ENCODE data around the gene GPRC5B. TPM values are rescaled to one million over a fixed set of nuclear protein-coding genes. Genes with fewer than 3 reads are reported as not detected.

The GPRC5B gene
- total RNA-seq, 1 experiment from 2014 or later, result 62.0 TPM

GRCh38 chr16:19859603-19860002, 25.0 kb downstream of the GPRC5B start:
- Histone ChIP-seq H3K27ac (no peak overlapping the region), H3K27me3 (ENCODE audit: insufficient read depth, low read depth) (no peaks in the 10 kb centered on the region), H3K9me3 (ENCODE audit: insufficient read depth, low read depth) (no peaks in the 10 kb centered on the region), H3F3A (ENCODE audit: insufficient read depth, low read depth) (no peaks in the 10 kb centered on the region; the same call in 1 of the 2 replicates), H3K9me2 (ENCODE audit: insufficient read depth) (no peaks in the 10 kb centered on the region), H3K4me2 (no peak overlapping the region), H4K20me1 (ENCODE audit: insufficient read depth) (no peaks in the 10 kb centered on the region), H3K36me3 (ENCODE audit: low read depth) (no peaks in the 10 kb centered on the region), H3K79me2 (ENCODE audit: low read depth) (no peaks in the 10 kb centered on the region), H3K4me1 (replicated peaks; ENCODE audit: insufficient read depth) (no peaks in the 10 kb centered on the region), H3K4me3 (no peak overlapping the region), H2AFZ (no peak overlapping the region)
- ChIA-PET POLR2A (ENCODE audit: unreplicated experiment) (interaction anchor here (0.6 kb wide), 1 partner anchor 94 kb away, joined by 4 read pairs; no protein-coding TSS in a partner anchor), CTCF (no interaction called here)
- no peak for DNase-seq
- intact Hi-C loops (cut with micrococcal nuclease; ENCODE audit: unreplicated experiment), result no loop called here
- TF ChIP-seq CTCF (conservative IDR thresholded peaks at IDR 0.05) (no peak), EZH2 (IDR thresholded peaks at IDR 0.05; ENCODE audit: low read depth) (no peak)
- no TSS peak for BruUV-seq (replicated peaks)

DNA sequence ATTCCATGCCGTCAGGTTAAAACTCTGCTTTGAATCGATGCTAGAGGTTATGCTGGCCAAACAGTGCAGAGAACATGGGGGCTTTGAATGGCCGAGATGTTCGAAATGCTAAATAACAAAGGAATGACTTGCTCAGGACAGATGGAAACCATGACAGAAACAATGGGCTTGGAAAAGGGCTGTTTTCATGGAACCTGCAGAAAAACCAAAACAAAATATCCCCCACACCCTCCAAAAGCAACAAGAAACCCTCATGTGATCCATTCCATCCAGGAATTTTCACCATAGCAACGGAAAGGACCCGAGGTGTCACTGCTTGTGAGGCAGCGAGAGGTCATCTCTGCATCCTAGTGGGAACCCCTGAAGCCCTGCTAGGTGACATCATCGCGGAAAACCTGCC, 25.5 kb downstream of the GPRC5B start:
- POLR2A ChIA-PET (ENCODE audit: unreplicated experiment), result no interaction called here
- Histone ChIP-seq H3K9me2 (ENCODE audit: insufficient read depth) (no peaks in the 10 kb centered on the region), H3K4me3 (no peak overlapping the region), H3K9me3 (ENCODE audit: insufficient read depth, low read depth) (no peaks in the 10 kb centered on the region), H4K20me1 (ENCODE audit: insufficient read depth) (no peaks in the 10 kb centered on the region), H3K36me3 (ENCODE audit: low read depth) (no peaks in the 10 kb centered on the region), H3K4me2 (no peak overlapping the region), H2AFZ (no peak overlapping the region), H3K79me2 (ENCODE audit: low read depth) (no peaks in the 10 kb centered on the region), H3F3A (ENCODE audit: insufficient read depth, low read depth) (no peaks in the 10 kb centered on the region; the same call in 1 of the 2 replicates), H3K27ac (no peak overlapping the region), H3K4me1 (replicated peaks; ENCODE audit: insufficient read depth) (no peaks in the 10 kb centered on the region), H3K27me3 (ENCODE audit: insufficient read depth, low read depth) (no peaks in the 10 kb centered on the region)
- intact Hi-C loops (cut with micrococcal nuclease; ENCODE audit: unreplicated experiment), result no loop called here
- CTCF ChIA-PET, result no interaction called here
- BruUV-seq (replicated peaks), result no TSS peak
- no peak for TF ChIP-seq CTCF (conservative IDR thresholded peaks at IDR 0.05)
- no peak for TF ChIP-seq EZH2 (IDR thresholded peaks at IDR 0.05; ENCODE audit: low read depth)
- no peak for DNase-seq

DNA sequence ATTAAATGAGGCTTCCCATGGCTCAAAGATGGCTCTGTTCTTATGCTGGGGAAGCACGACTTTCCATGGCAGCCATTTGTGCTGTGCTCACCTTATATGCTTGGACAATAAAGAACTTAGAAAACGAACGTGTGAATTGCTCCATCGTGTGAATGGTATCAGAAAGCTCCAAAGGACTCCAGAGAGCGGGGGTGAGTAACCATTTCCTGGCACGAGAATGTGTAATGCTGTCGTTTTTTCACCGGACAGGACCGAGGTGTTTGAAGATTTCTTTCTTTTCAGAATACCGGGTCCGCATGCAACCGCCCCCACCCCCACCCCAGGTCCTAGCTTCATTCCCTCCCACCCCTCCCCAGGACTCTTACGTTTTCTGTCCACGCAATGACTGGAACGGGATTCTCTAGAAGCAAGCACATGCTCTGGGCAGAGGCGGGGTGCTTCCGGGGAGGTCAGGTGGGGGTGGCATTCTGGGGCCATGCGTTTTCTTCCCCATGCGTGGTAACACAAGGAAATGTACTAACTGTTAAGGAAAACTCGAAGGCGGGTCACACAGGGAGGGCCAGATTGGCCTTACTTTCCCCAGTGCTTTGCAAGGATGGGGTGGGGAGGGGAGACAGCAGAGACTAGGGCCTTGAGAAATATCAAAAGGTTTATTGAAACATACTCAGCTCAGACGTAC, 26.2 kb downstream of the GPRC5B start:
- Histone ChIP-seq H3K9me2 (ENCODE audit: insufficient read depth) (no peaks in the 10 kb centered on the region), H3K9me3 (ENCODE audit: insufficient read depth, low read depth) (no peaks in the 10 kb centered on the region), H2AFZ (no peak overlapping the region), H4K20me1 (ENCODE audit: insufficient read depth) (no peaks in the 10 kb centered on the region), H3K27me3 (ENCODE audit: insufficient read depth, low read depth) (no peaks in the 10 kb centered on the region), H3K27ac (no peak overlapping the region), H3K4me3 (no peak overlapping the region), H3K4me2 (no peak overlapping the region), H3K79me2 (ENCODE audit: low read depth) (no peaks in the 10 kb centered on the region), H3K4me1 (replicated peaks; ENCODE audit: insufficient read depth) (no peaks in the 10 kb centered on the region), H3K36me3 (ENCODE audit: low read depth) (no peaks in the 10 kb centered on the region), H3F3A (ENCODE audit: insufficient read depth, low read depth) (no peaks in the 10 kb centered on the region; the same call in 1 of the 2 replicates)
- ChIA-PET CTCF (interaction anchor here (1.0 kb wide), 1 partner anchor 28 kb away, joined by 7 read pairs; no protein-coding TSS in a partner anchor), POLR2A (ENCODE audit: unreplicated experiment) (no interaction called here)
- DNase-seq, result no peak
- intact Hi-C loops (cut with micrococcal nuclease; ENCODE audit: unreplicated experiment), result no loop called here
- no TSS peak for BruUV-seq (replicated peaks)
- TF ChIP-seq EZH2 (IDR thresholded peaks at IDR 0.05; ENCODE audit: low read depth) (no peak), CTCF (conservative IDR thresholded peaks at IDR 0.05) (no peak)

All from PC-9 (cell line).